Hepatocyte (in vitro differentiated cells): ENCODE results near the gene LEF1. TPM values are rescaled to one million over a fixed set of nuclear protein-coding genes. Genes with fewer than 3 reads are reported as not detected.

ENCODE experiments used
- DNase-seq: peaks from one replicate; pipeline ENCODE4 v3.0.0-alpha.2; 2016; ENCODE audit warnings: low spot score
- H2AFZ ChIP-seq: fragments of 200-600 bp; sonication (generic); 2 replicates; pipeline ENCODE4 v1.6.0; 2016; ENCODE audit warnings: antibody characterized with exemption, mild to moderate bottlenecking
- H3K27ac ChIP-seq: fragments of 200-600 bp; sonication (generic); 2 replicates; pipeline ENCODE4 v1.5.1; 2016; ENCODE audit warnings: mild to moderate bottlenecking
- H3K27me3 ChIP-seq: fragments of 200-600 bp; sonication (generic); 2 replicates; pipeline ENCODE4 v1.6.1; 2016
- H3K36me3 ChIP-seq: fragments of 200-600 bp; sonication (generic); replicated peaks from 2 replicates; pipeline ENCODE4 v1.5.1; 2016; ENCODE audit warnings: low read depth; ENCODE audit not compliant: insufficient read depth
- H3K4me1 ChIP-seq: fragments of 200-600 bp; sonication (generic); 2 replicates; pipeline ENCODE4 v1.5.1; 2016; ENCODE audit warnings: mild to moderate bottlenecking, moderate library complexity; ENCODE audit not compliant: insufficient read depth
- H3K4me2 ChIP-seq: fragments of 200-600 bp; sonication (generic); 2 replicates; pipeline ENCODE4 v1.6.0; 2016
- H3K4me3 ChIP-seq: fragments of 200-600 bp; sonication (generic); 2 replicates; pipeline ENCODE4 v1.5.1; 2016; ENCODE audit warnings: mild to moderate bottlenecking
- H3K79me2 ChIP-seq: fragments of 200-600 bp; sonication (generic); 2 replicates; pipeline ENCODE4 v1.6.0; 2017; ENCODE audit warnings: mild to moderate bottlenecking
- H3K9me2 ChIP-seq: fragments of 200-600 bp; sonication (generic); replicated peaks from 2 replicates; pipeline ENCODE4 v1.6.0; 2017; ENCODE audit warnings: mild to moderate bottlenecking; ENCODE audit not compliant: insufficient read depth
- H3K9me3 ChIP-seq: fragments of 200-600 bp; sonication (generic); 2 replicates; pipeline ENCODE4 v1.5.1; 2016; ENCODE audit warnings: low read depth, mild to moderate bottlenecking
- H4K20me1 ChIP-seq: fragments of 200-600 bp; sonication (generic); 2 replicates; pipeline ENCODE4 v1.6.0; 2016; ENCODE audit warnings: mild to moderate bottlenecking; ENCODE audit not compliant: insufficient read depth, poor library complexity, severe bottlenecking
- EZH2 ChIP-seq: fragments of 200-600 bp; sonication (generic); IDR thresholded peaks from 2 replicates; pipeline ENCODE4 v1.6.1; 2016; ENCODE audit warnings: antibody characterized with exemption, mild to moderate bottlenecking, borderline replicate concordance
- EZH2phosphoT487 ChIP-seq: fragments of 200-600 bp; sonication (generic); IDR thresholded peaks from one replicate; pipeline ENCODE4 v1.6.1; 2018; ENCODE audit warnings: antibody characterized with exemption, mild to moderate bottlenecking, low read depth, moderate library complexity; ENCODE audit not compliant: unreplicated experiment, severe bottlenecking
- WGBS: methylation state at CpG from one replicate; pipeline ENCODE4 v1.1.6; 2016; ENCODE audit warnings: low lambda C conversion rate; ENCODE audit errors: missing lambda C conversion rate; 5-methylcytosine and 5-hydroxymethylcytosine counted together
- polyA plus RNA-seq: library from polyadenylated mRNA; unstranded; fragments of >200 nt; fragmentation: Nextera tagmentation; extraction: Ambion mirVana; gene quantifications from 2 replicates; pipeline ENCODE4 v1.2.1, GENCODE V29; 2016
- total RNA-seq: library from RNA; depleted of rRNA; stranded (reverse); fragments of >200 nt; gene quantifications from 2 replicates; pipeline ENCODE4 v1.2.3, GENCODE V29; 2014
- TF ChIP-seq, protein P1 (sequence below): fragments of 200-600 bp; sonication (generic); IDR thresholded peaks from 2 replicates; pipeline ENCODE4 v1.5.1; 2016; ENCODE audit warnings: antibody characterized with exemption, mild to moderate bottlenecking; ENCODE audit not compliant: poor library complexity

The LEF1 gene
- total and polyA plus RNA-seq, 2 experiments from 2014 or later = 8.6 to 10.4 TPM

DNA sequence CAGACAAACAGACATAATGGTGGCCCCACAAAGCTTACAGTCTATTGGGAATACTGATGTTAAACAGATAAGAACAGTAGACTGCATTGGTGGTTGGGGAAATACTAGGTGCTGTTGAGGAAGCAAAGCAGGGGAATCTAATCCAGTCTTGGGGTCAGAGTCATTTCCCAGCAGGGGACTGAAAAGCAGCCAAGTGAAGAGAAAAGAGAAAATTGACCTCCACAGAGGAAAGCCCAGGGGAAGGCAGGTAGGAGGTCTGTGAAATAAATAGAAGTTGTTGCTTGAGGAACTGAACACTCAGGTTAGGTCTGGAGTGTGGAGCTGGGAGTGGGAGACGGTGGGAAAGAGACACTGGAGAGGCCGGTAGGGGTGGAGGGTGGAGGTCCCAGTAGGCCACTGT lies 33.0 kb upstream of the LEF1 start:
- WGBS = 94% methylated on average over 2 of the region's 2 CpGs
- H3K79me2 ChIP-seq = no peaks in the 10 kb centered on the region
- H3K4me1 ChIP-seq = no peaks in the 10 kb centered on the region
- H3K36me3 ChIP-seq = no peaks in the 10 kb centered on the region
- H3K4me3 ChIP-seq = no peak overlapping the region
- no peak for TF ChIP-seq EZH2phosphoT487
- TF ChIP-seq, protein P1, sequence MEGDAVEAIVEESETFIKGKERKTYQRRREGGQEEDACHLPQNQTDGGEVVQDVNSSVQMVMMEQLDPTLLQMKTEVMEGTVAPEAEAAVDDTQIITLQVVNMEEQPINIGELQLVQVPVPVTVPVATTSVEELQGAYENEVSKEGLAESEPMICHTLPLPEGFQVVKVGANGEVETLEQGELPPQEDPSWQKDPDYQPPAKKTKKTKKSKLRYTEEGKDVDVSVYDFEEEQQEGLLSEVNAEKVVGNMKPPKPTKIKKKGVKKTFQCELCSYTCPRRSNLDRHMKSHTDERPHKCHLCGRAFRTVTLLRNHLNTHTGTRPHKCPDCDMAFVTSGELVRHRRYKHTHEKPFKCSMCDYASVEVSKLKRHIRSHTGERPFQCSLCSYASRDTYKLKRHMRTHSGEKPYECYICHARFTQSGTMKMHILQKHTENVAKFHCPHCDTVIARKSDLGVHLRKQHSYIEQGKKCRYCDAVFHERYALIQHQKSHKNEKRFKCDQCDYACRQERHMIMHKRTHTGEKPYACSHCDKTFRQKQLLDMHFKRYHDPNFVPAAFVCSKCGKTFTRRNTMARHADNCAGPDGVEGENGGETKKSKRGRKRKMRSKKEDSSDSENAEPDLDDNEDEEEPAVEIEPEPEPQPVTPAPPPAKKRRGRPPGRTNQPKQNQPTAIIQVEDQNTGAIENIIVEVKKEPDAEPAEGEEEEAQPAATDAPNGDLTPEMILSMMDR = no peak
- no peak for TF ChIP-seq EZH2
- H4K20me1 ChIP-seq = no peaks in the 10 kb centered on the region
- H3K27ac ChIP-seq = no peak overlapping the region
- no peaks in the 10 kb centered on the region for H3K27me3 ChIP-seq
- no peak for DNase-seq
- H2AFZ ChIP-seq = no peak overlapping the region
- no peaks in the 10 kb centered on the region for H3K9me3 ChIP-seq
- no peaks in the 10 kb centered on the region for H3K9me2 ChIP-seq
- H3K4me2 ChIP-seq = no peak overlapping the region

DNA sequence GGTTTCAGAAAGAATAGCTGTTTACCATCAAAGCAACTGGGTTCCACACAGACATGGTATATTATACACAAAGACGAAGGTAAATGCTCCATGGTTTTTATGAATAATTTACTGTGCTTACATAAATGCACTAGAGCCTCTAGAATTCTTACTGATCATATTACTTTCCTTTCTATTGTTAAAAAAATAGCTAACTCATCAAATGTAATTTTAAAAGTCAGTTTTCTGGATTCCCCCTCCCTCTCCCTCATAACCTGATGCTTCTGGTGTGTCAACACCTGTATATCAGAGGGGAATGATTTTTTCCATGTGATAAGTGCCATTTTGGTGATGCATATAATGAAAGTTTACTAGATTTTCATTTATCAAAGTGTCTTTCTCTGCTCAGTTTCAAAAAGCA lies 31.1 kb upstream of the LEF1 start:
- H4K20me1 ChIP-seq = no peaks in the 10 kb centered on the region
- WGBS = 45% methylated on average over 1 of the region's 1 CpG
- H3K9me2 ChIP-seq = no peaks in the 10 kb centered on the region
- no peak overlapping the region for H2AFZ ChIP-seq
- H3K79me2 ChIP-seq = no peaks in the 10 kb centered on the region
- no peaks in the 10 kb centered on the region for H3K27me3 ChIP-seq
- TF ChIP-seq EZH2 = no peak
- TF ChIP-seq EZH2phosphoT487 = no peak
- TF ChIP-seq, protein P1 = no peak
- H3K4me2 ChIP-seq = no peak overlapping the region
- DNase-seq = no peak
- H3K4me3 ChIP-seq = no peak overlapping the region
- no peak overlapping the region for H3K27ac ChIP-seq
- no peaks in the 10 kb centered on the region for H3K36me3 ChIP-seq
- no peaks in the 10 kb centered on the region for H3K4me1 ChIP-seq
- H3K9me3 ChIP-seq = no peaks in the 10 kb centered on the region

DNA sequence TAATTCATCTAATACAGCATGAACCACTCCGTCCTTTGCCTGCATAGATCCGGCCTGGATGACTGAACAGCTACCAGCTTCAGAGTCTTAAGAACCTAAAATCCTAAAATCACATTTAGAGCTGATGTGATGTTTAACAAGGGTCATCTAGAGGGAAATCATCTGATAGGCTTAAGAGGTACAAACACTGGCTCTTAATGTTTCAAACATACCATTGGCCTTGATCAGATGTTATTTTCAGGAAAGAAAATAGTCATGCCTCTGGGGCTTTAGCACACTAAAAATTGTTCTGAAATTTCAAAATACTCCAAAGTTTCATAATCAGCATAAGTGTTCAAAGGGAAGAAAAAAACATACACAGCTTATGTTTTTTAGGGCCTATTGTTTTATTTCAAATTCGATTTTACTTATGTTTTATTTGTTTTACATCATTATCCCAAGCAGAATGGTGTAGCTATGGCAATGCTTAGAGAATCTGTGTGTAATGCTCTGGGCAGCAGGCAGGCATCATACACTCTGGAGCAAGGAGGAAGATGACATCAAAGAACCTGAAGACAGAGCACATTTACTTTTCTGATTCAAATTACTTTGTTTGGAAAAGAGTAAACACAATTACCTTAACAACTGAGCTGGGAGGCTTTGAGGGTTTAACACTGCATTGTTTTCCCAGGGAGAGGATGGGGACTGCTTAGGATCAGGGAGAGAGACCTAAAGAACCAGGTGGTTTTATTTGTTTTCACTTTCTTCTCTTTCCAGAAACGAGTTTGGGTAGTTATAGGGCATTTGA lies 25.3 kb upstream of the LEF1 start:
- Histone ChIP-seq H3K79me2 (no peaks in the 10 kb centered on the region), H3K9me3 (no peaks in the 10 kb centered on the region), H3K4me2 (no peak overlapping the region), H3K9me2 (no peaks in the 10 kb centered on the region), H3K36me3 (no peaks in the 10 kb centered on the region), H3K4me3 (no peak overlapping the region), H4K20me1 (no peaks in the 10 kb centered on the region), H2AFZ (no peak overlapping the region), H3K4me1 (no peaks in the 10 kb centered on the region), H3K27ac (no peak overlapping the region), H3K27me3 (no peaks in the 10 kb centered on the region)
- TF ChIP-seq EZH2phosphoT487 (no peak), EZH2 (no peak)
- TF ChIP-seq, protein P1 = no peak
- 26% methylated on average over 4 of the region's 4 CpGs for WGBS
- DNase-seq = no peak
